ENCODE results near the gene RASL11A.
"Not testable (repeated sequence)": the region's sequence is repeated elsewhere in the genome, so short reads cannot be mapped to it uniquely, and the experiment has no call there.

DNA sequence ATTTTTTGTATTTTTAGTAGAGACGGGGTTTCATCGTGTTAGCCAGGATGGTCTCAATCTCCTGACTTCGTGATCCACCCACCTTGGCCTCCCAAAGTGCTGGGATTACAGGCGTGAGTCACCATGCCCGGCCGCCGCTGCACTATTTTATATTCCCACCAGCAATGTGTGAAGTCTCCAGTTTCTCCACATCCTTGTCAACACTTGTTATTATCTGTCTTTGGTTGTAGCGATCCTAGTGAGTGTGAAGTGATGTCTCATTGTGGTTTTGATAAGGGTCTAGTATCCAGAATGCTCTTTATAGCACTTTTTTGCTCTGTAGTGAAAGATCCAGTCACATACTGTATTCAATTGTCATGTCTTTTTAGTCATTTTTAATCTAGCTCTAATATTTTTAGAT is 21.3 kb downstream of the RASL11A start:
- TF ChIP-seq EP300, POLR2AphosphoS5, POLR2A (IDR thresholded peaks at IDR 0.05): not testable (repeated sequence)
- TF ChIP-seq, protein P1, sequence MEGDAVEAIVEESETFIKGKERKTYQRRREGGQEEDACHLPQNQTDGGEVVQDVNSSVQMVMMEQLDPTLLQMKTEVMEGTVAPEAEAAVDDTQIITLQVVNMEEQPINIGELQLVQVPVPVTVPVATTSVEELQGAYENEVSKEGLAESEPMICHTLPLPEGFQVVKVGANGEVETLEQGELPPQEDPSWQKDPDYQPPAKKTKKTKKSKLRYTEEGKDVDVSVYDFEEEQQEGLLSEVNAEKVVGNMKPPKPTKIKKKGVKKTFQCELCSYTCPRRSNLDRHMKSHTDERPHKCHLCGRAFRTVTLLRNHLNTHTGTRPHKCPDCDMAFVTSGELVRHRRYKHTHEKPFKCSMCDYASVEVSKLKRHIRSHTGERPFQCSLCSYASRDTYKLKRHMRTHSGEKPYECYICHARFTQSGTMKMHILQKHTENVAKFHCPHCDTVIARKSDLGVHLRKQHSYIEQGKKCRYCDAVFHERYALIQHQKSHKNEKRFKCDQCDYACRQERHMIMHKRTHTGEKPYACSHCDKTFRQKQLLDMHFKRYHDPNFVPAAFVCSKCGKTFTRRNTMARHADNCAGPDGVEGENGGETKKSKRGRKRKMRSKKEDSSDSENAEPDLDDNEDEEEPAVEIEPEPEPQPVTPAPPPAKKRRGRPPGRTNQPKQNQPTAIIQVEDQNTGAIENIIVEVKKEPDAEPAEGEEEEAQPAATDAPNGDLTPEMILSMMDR (IDR thresholded peaks at IDR 0.05), result not testable (repeated sequence)
